Right atrium auricular region (tissue), 2 donors: ENCODE measurements around the gene ATF5. TPM values are rescaled to one million over a fixed set of nuclear protein-coding genes. Genes with fewer than 3 reads are reported as not detected.
"Not testable (repeated sequence)": the region's sequence is repeated elsewhere in the genome, so short reads cannot be mapped to it uniquely, and the experiment has no call there.

ENCODE experiments used
- DNase-seq: peaks from one replicate; pipeline ENCODE4 v3.0.0-alpha.2; 2019; ENCODE audit warnings: low spot score
- H3K27ac ChIP-seq, 2 donors: fragments of 200-600 bp; sonication (generic); 1 replicate in 1 of 2; 2 replicates in 1 of 2; pipeline ENCODE4 v1.5.1; 2016 to 2019
- H3K27me3 ChIP-seq, 2 donors: fragments of 200-600 bp; sonication (generic); one replicate each; pipeline versions ENCODE4 v1.5.1 to v1.6.0; 2017 to 2019
- H3K36me3 ChIP-seq: fragments of 200-600 bp; sonication (generic); one replicate; pipeline ENCODE4 v1.5.1; 2016
- H3K4me1 ChIP-seq, 2 donors: fragments of 200-600 bp; sonication (generic); one replicate each; pipeline versions ENCODE4 v1.5.1 to v1.6.0; 2017 to 2019
- H3K4me3 ChIP-seq, 2 donors: fragments of 200-600 bp; sonication (generic); 1 replicate in 1 of 2; 2 replicates in 1 of 2; pipeline ENCODE4 v1.5.1; 2017 to 2019; ENCODE audit warnings: mild to moderate bottlenecking in 1 of 2, moderate library complexity in 1 of 2
- H3K9me3 ChIP-seq, 2 donors: fragments of 200-600 bp; sonication (generic); one replicate each; pipeline ENCODE4 v1.5.1; 2019
- total RNA-seq, 2 donors: library from RNA; depleted of rRNA; stranded (reverse); fragments of >200 nt; gene quantifications; one replicate each; pipeline ENCODE4 v1.1.0, GENCODE V29; 2016
- TF ChIP-seq, protein P1 (sequence below), 2 donors: fragments of 200-600 bp; sonication (generic); IDR thresholded peaks; one replicate each; pipeline ENCODE4 v1.5.1; 2019; ENCODE audit warnings: antibody characterized with exemption in 2 of 2

ATF5 gene
- total RNA-seq, 2 donors from 2014 or later, result 3.8 to 5.9 TPM

DNA sequence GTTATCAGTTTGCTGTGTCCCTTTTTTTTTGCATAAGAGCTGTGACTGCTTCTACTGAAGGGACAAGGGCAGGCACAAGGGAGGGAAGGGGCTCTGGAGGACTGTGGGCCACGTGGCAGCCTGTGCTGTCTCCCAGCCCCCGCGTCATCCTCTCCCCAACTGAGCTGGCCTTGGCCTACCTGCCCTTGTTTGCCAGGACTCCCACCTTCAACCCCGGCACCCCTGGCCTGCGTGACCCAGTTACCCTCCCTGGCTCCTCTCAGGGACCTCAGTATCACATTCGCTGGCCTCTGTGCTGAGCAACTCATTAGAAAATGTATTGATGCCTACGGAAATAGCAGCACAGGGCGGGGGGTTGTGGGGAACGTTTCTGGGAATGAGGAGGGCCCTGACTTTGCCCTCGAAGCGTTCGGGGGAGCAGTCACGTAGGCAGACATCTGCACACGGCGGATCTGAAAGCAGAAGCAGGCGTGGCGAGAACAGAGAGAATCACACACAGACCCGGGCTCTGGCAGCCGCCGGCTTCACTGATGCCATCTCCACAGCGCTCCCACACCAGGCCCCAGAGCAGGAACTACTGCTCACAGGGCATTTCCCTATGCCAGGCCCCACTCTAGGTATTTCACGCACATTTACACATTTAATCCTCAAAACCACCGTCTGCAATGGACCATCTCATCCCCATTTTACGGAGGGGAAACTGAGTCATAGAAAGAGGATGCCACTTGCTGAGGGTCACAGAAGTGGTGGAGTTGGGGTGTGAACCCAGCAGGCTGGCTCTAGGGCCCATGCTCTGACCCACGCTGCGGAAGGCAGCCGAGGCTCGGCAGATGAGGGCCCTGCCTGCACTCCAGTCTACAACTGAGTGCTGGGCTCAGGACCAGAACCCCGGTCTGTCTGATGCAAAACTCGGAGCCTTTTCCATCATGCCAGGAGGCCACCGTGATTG, 5.7 kb upstream of the ATF5 start:
- Histone ChIP-seq H3K9me3 (no peaks in the 10 kb centered on the region), H3K4me3 (no peak overlapping the region), H3K36me3 (peaks cover 20% of the 10 kb centered on the region), H3K27me3 (no peaks in the 10 kb centered on the region), H3K4me1 (peaks cover 0 to 29% of the 10 kb centered on the region in 2 donors), H3K27ac (no peak overlapping the region)
- TF ChIP-seq, protein P1, sequence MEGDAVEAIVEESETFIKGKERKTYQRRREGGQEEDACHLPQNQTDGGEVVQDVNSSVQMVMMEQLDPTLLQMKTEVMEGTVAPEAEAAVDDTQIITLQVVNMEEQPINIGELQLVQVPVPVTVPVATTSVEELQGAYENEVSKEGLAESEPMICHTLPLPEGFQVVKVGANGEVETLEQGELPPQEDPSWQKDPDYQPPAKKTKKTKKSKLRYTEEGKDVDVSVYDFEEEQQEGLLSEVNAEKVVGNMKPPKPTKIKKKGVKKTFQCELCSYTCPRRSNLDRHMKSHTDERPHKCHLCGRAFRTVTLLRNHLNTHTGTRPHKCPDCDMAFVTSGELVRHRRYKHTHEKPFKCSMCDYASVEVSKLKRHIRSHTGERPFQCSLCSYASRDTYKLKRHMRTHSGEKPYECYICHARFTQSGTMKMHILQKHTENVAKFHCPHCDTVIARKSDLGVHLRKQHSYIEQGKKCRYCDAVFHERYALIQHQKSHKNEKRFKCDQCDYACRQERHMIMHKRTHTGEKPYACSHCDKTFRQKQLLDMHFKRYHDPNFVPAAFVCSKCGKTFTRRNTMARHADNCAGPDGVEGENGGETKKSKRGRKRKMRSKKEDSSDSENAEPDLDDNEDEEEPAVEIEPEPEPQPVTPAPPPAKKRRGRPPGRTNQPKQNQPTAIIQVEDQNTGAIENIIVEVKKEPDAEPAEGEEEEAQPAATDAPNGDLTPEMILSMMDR (IDR thresholded peaks at IDR 0.05), result no peak
- no peak for DNase-seq

DNA sequence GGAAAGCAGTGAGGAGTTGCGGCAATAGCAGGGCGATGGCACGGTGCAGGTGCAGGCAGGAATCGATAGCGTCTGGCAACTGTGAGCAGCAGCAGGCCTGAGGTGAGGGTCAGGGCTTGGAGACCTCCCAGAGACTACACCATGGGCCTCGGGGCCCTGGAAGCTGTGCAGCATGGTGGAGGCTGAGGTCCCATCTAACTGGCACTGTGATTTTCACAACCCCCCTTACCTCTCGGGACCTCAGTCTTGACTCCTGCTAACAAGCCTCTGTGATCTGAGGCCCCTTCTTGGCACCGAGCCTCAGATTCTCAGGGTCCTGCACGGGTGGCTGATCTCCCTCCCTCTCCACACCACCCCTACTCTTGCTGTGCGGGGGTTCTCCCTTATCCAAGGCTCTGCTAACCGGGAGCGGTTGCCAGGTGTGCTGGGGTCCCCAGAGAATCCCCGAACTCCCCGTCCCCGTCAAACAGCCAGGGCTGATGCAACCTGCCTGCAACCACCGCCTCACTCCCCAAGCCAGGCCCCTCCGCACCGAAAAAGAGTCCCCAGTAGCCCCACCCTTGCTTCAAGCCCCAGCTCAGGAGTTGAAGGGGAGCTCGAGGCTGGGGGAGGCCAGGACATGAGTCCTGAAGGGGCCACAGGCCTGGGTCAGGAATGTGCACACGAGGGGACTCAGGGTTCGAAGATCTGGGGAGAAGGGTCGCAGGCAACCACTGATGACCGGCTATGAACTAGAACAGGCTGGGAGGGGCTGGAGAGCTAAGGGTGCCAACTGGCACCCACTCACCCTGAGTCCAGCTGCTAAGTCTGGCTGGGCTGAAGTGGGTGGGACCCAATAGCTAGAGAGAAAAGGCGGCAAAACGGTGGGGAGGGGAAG, 4.8 kb upstream of the ATF5 start:
- TF ChIP-seq, protein P1 (IDR thresholded peaks at IDR 0.05), result no peak
- DNase-seq, result no peak
- H3K9me3 ChIP-seq, result no peaks in the 10 kb centered on the region
- peaks cover 0 to 35% of the 10 kb centered on the region in 2 donors for H3K4me1 ChIP-seq
- H3K27ac ChIP-seq, result no peak overlapping the region
- H3K4me3 ChIP-seq, result no peak overlapping the region
- peaks cover 20% of the 10 kb centered on the region for H3K36me3 ChIP-seq
- no peaks in the 10 kb centered on the region for H3K27me3 ChIP-seq

DNA sequence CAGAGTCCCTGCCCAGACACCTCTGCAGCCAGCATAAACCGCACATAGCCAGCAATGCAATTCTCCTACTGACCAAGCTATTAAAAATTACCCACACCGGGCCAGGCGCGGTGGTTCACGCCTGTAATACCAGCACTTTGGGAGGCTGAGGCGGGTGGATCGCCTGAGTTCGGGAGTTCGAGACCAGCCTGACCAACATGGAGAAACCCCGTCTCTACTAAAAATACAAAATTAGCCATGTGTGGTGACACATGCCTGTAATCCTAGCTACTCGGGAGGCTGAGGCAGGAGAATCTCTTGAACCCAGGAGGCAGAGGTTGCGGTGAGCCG, 4.2 kb upstream of the ATF5 start:
- H3K36me3 ChIP-seq, result peaks cover 20% of the 10 kb centered on the region
- peaks cover 0 to 37% of the 10 kb centered on the region in 2 donors for H3K4me1 ChIP-seq
- H3K27ac ChIP-seq, result not testable (repeated sequence)

DNA sequence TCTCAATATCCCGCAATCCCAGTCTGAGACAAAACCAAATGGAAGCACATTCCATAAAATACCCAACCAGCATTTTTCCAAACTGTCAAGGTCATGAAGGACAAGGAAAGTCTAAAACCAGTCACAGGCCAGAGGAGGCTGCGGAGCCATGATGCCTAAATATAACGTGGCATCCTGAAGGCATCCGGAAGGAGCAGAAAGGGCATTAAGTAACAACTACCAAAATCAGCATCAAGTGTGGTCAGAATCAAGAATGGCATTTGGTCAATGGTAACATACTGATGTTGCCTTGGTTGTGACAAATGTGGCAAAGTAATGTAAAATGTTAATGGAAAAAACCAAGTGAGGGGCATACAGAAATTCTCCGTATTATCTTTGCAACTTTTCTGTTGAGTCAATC, 3.5 kb upstream of the ATF5 start:
- peaks cover 20% of the 10 kb centered on the region for H3K36me3 ChIP-seq
- H3K27ac ChIP-seq, result no peak overlapping the region
- TF ChIP-seq, protein P1 (IDR thresholded peaks at IDR 0.05), result no peak
- H3K9me3 ChIP-seq, result no peaks in the 10 kb centered on the region
- H3K27me3 ChIP-seq, result no peaks in the 10 kb centered on the region
- no peak overlapping the region for H3K4me3 ChIP-seq
- no peak for DNase-seq
- H3K4me1 ChIP-seq, result peaks cover 0 to 44% of the 10 kb centered on the region in 2 donors

More for the DNA sequence above, 4.2 kb upstream of the ATF5 start:
- not testable (repeated sequence) for H3K4me3 ChIP-seq, H3K27me3 ChIP-seq, DNase-seq, H3K9me3 ChIP-seq

DNA sequence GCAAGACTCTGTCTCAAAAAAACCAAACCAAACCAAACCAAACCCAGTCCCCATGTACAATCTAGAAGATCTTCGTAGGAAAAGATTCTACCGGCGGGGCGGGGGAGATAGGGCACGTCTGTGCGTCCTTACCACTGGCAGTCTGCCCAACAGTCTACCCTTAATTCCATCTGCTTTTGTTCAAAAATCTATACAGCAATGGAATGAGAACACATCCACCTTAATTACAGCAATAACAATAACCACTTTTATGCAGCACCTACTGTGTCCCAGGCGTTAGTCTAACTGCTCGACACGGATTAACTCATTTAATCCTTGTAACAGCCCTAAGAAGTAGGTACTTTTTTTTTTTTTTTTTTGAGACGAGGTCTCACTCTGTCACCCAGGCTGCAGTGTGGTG, 2.5 kb upstream of the ATF5 start:
- Histone ChIP-seq H3K36me3 (peaks cover 20% of the 10 kb centered on the region), H3K9me3 (no peaks in the 10 kb centered on the region), H3K4me1 (peaks cover 0 to 48% of the 10 kb centered on the region in 2 donors), H3K27ac (no peak overlapping the region), H3K27me3 (no peaks in the 10 kb centered on the region), H3K4me3 (no peak overlapping the region)
- no peak for DNase-seq
- TF ChIP-seq, protein P1 (IDR thresholded peaks at IDR 0.05), result no peak
